ENCODE results near the gene SOCS4. TPM values are rescaled to one million over a fixed set of nuclear protein-coding genes. Genes with fewer than 3 reads are reported as not detected.
"Not testable (repeated sequence)": the region's sequence is repeated elsewhere in the genome, so short reads cannot be mapped to it uniquely, and the experiment has no call there.

SOCS4 gene
- total RNA-seq, 2 donors from 2014 or later, result 36.5 to 50.9 TPM

DNA sequence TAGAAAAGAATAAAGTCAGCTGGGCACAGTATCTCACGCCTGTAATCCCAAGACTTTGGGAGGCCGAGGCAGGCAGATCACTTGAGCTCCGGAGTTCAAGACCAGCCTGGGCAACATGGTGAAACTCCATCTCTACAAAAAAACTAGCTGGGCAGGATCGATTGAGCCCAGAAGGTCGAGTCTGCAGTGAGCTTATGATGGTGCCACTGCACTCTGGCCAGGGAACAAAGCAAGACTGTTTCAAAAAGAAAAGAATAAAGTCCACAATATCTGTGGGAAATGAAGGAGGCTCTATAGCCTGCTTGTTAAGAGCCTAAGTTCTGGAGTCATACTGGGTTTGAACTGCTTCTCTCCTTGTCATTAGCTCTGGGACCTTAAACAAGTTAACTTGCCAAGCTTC, 32.3 kb downstream of the SOCS4 start:
- H3K27me3 Mint-ChIP-seq, result no peaks in the 10 kb centered on the region
- no peaks in the 10 kb centered on the region for H3K9me3 Mint-ChIP-seq
- DNase-seq (ENCODE audit: low spot score) (no peak), ATAC-seq (no peak)
- H3K36me3 Mint-ChIP-seq, result peaks cover 10% of the 10 kb centered on the region
- H3K4me1 Mint-ChIP-seq (ENCODE audit: low read depth in 2 of 2), result peaks cover 15 to 36% of the 10 kb centered on the region in 2 donors
- no peak overlapping the region for H3K27ac Mint-ChIP-seq
- no peak overlapping the region for H3K4me3 Mint-ChIP-seq

DNA sequence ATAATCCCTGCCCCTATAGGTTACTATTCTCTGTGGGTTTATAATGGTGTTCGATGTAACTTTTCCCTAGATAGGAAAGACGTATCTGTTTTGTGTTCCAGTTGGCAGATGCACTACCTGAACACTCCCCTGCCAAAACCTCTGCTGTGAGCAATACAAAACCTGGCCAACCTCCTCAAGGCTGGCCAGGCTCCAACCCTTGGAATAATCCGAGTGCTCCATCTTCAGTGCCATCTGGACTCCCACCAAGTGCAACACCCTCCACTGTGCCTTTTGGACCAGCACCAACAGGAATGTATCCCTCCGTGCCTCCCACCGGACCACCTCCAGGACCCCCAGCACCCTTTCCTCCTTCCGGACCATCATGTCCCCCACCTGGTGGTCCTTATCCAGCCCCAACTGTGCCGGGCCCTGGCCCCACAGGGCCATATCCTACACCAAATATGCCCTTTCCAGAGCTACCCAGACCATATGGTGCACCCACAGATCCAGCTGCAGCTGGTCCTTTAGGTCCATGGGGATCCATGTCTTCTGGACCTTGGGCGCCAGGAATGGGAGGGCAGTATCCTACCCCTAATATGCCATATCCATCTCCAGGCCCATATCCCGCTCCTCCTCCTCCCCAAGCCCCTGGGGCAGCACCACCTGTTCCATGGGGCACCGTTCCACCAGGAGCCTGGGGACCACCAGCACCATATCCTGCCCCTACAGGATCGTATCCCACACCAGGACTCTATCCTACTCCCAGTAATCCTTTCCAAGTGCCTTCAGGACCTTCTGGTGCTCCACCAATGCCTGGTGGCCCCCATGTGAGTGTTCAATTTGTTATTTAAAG, 35.7 kb downstream of the SOCS4 start:
- Mint-ChIP-seq H3K27me3 (no peaks in the 10 kb centered on the region), H3K4me1 (ENCODE audit: low read depth in 2 of 2) (peaks cover 11 to 32% of the 10 kb centered on the region in 2 donors), H3K27ac (peak overlapping the region in 1 of 2 donors; percentile 37), H3K4me3 (no peak overlapping the region), H3K9me3 (no peaks in the 10 kb centered on the region), H3K36me3 (peaks cover 15% of the 10 kb centered on the region)
- DNase-seq (ENCODE audit: low spot score) (no peak), ATAC-seq (no peak)

DNA sequence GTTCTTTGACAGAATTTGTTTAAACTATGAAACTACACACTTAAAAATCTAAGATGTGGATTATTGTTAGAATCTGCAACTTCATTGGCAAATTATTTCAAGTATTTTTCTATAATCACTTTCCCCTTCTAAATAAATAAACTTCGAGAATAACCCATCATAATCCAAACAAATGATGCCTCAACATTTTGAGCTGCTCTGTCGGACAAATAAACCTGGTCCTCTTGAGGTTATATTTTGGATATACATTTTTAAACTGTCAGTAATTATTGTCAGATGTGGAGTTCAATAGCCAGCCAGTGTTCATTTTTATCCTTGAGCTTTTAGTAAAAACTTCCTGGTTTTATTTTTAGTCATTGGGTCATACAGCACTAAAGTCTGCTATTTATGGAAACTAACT, 37.9 kb downstream of the SOCS4 start:
- ATAC-seq; DNase-seq (ENCODE audit: low spot score); H3K27me3 Mint-ChIP-seq; H3K9me3 Mint-ChIP-seq; H3K4me3 Mint-ChIP-seq; H3K27ac Mint-ChIP-seq: not testable (repeated sequence)
- Mint-ChIP-seq H3K36me3 (peaks cover 10% of the 10 kb centered on the region), H3K4me1 (ENCODE audit: low read depth in 2 of 2) (peaks cover 6 to 20% of the 10 kb centered on the region in 2 donors)

DNA sequence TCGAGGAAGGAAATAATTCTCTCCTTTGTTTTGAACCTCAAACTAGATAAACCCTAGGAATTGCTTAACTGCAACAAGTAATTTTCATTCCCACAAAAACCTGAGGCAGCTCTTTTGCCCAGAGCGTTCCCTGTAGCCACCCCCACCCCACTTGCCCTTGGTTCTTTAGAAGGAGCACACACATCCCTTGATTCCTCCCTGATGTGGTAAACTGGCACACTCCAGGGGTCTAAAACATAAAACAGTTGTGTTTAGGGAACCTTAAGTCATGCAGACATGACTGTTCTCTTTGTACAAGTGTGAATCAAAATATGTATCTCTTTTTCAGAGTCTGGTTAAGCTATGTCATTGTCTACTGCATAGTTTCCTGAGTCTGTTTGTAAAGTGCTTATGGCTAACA, 38.4 kb downstream of the SOCS4 start:
- Mint-ChIP-seq H3K27me3 (no peaks in the 10 kb centered on the region), H3K9me3 (no peaks in the 10 kb centered on the region), H3K4me3 (no peak overlapping the region), H3K36me3 (peaks cover 10% of the 10 kb centered on the region), H3K27ac (no peak overlapping the region), H3K4me1 (ENCODE audit: low read depth in 2 of 2) (peaks cover 5 to 20% of the 10 kb centered on the region in 2 donors)
- ATAC-seq, result no peak
- DNase-seq (ENCODE audit: low spot score), result no peak

DNA sequence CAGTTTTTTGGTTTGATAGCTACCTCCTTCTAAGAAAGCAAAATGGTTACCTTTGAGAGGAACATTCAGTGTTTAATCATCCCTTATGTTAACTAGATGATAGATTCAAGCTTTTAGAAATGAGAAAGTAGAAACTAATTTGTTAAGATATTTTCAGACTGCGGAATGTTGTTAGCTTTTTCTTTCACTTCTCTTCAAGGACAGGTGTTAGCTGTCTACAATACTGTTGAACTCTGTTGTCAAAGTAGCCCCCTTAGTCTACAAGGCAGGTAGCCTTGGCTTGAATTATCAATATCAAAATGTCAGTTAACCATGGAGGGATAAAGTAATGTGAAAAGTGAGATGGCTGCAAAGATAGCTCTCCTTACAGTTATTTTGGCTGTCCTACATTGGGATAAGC, 39.2 kb downstream of the SOCS4 start:
- ATAC-seq (no peak), DNase-seq (ENCODE audit: low spot score) (no peak)
- Mint-ChIP-seq H3K27me3 (no peaks in the 10 kb centered on the region), H3K36me3 (peaks cover 10% of the 10 kb centered on the region), H3K27ac (no peak overlapping the region), H3K9me3 (no peaks in the 10 kb centered on the region), H3K4me1 (ENCODE audit: low read depth in 2 of 2) (peaks cover 10 to 16% of the 10 kb centered on the region in 2 donors), H3K4me3 (no peak overlapping the region)

DNA sequence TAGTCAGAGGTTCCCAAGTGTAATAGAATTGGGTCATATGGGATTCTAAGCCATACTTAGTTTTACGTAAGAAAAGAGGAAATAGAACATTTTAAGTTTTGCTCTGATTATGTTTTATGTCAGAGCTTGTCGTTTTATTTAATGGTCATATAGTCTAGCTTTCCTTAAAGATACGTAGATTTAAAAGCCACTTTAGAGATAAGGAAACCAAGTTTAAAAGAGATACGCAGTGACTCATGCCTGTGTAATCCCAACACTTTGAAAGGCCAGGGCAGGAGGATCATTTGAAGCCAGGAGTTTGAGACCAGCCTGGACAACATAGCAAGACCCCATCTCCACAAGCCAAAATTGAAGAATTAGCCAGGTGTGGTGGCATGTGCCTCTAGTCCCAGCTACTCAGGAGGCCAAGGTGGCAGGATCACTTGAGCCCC, 44.0 kb downstream of the SOCS4 start:
- peaks cover 0 to 6% of the 10 kb centered on the region in 2 donors for H3K27me3 Mint-ChIP-seq
- no peak overlapping the region for H3K4me3 Mint-ChIP-seq
- no peak for DNase-seq (ENCODE audit: low spot score)
- H3K9me3 Mint-ChIP-seq, result no peaks in the 10 kb centered on the region
- H3K27ac Mint-ChIP-seq, result peak overlapping the region in 1 of 2 donors; percentile 31
- peaks cover 17 to 34% of the 10 kb centered on the region in 2 donors for H3K4me1 Mint-ChIP-seq (ENCODE audit: low read depth in 2 of 2)
- no peak for ATAC-seq
- no peaks in the 10 kb centered on the region for H3K36me3 Mint-ChIP-seq

DNA sequence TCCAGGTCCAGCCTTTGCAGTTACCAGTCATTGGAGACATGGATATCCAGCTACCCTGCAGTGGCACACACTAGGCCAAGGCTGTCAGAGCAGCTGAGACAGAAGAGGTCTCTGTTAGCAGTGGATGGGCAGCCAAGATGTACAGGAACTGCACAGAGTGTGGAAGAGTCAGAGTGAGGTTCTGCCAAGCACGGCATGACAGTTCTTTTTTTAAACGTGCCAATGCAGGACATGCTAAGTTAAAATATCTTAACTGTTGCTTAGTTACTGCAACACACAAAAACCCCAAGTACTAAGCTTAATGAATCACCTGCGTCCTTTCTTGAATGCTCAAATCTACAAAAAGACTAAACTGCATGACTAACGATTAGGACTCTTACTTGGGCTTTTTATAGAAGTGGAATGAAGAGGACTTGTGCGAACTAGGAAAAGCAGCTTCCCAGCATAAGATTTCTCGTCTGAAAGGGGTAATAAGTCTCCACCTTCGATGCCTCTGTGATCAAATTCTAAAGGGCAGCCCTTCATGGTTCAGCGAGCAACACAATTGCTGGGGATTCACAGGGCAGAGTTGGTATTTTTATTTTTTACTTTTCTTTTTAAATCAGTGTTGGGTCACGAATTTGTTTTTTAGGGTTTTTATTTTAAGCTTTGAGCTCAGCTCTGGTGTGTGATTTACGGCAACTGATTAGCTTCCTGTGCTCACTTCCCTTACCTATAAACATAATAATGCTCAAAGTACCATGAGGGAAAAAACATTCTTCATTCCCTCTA, 45.0 kb downstream of the SOCS4 start:
- DNase-seq (ENCODE audit: low spot score) (no peak), ATAC-seq (peak; percentile 67 to 79)
- H3K4me3 Mint-ChIP-seq, result no peak overlapping the region
- peaks cover 17 to 35% of the 10 kb centered on the region in 2 donors for H3K4me1 Mint-ChIP-seq (ENCODE audit: low read depth in 2 of 2)
- peak overlapping the region in 1 of 2 donors; percentile 31 for H3K27ac Mint-ChIP-seq
- H3K9me3 Mint-ChIP-seq, result no peaks in the 10 kb centered on the region
- H3K36me3 Mint-ChIP-seq, result no peaks in the 10 kb centered on the region
- H3K27me3 Mint-ChIP-seq, result peaks cover 0 to 7% of the 10 kb centered on the region in 2 donors

DNA sequence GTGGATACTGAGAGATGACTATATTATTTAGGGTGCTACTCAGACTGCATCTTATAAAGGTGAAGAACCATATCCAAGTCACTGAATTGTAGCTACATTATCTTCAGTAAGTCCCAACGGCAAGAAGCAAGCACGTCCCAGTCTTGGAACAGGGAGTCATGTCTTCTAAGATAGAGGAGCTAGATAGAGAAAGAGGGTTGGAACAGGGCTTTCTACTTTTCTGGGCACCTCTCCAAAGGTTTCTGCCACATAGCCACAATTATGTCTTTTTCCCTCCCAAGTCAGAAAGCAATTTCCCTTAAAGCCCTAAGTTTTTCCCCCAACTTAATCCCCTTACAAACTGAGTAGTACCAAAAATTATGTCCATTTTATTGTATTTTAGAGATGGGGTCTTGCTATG, 46.8 kb downstream of the SOCS4 start:
- no peak for DNase-seq (ENCODE audit: low spot score)
- no peak for ATAC-seq
- no peaks in the 10 kb centered on the region for H3K9me3 Mint-ChIP-seq
- peaks cover 17 to 35% of the 10 kb centered on the region in 2 donors for H3K4me1 Mint-ChIP-seq (ENCODE audit: low read depth in 2 of 2)
- H3K4me3 Mint-ChIP-seq, result no peak overlapping the region
- H3K36me3 Mint-ChIP-seq, result no peaks in the 10 kb centered on the region
- peaks cover 0 to 7% of the 10 kb centered on the region in 2 donors for H3K27me3 Mint-ChIP-seq
- peak overlapping the region in 1 of 2 donors; percentile 29 for H3K27ac Mint-ChIP-seq

DNA sequence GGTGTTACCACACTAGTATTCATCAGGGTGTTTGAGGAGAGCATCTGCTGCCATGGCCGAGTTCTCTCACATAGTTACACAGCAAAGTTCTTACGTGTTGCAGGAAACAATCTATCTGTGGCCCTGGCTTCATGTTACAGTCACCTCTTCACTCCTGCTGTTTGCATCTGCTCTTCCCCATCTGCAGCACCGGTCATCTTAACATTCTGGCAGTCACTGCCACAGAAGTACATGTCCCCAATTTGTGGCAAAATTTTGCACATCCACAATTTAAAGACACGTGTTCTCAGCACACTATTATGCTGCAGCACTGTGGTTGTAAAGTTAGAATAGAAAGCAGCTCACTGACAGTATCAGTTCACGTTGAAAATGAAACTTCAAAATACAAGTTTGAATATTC, 47.6 kb downstream of the SOCS4 start:
- Mint-ChIP-seq H3K27ac (peak overlapping the region; percentile 17 to 29), H3K9me3 (no peaks in the 10 kb centered on the region), H3K4me3 (peak overlapping the region; percentile 75), H3K4me1 (ENCODE audit: low read depth in 2 of 2) (peaks cover 17 to 35% of the 10 kb centered on the region in 2 donors), H3K36me3 (no peaks in the 10 kb centered on the region), H3K27me3 (peaks cover 0 to 7% of the 10 kb centered on the region in 2 donors)
- peak in 1 of 2 donors; percentile 52 for ATAC-seq
- no peak for DNase-seq (ENCODE audit: low spot score)

DNA sequence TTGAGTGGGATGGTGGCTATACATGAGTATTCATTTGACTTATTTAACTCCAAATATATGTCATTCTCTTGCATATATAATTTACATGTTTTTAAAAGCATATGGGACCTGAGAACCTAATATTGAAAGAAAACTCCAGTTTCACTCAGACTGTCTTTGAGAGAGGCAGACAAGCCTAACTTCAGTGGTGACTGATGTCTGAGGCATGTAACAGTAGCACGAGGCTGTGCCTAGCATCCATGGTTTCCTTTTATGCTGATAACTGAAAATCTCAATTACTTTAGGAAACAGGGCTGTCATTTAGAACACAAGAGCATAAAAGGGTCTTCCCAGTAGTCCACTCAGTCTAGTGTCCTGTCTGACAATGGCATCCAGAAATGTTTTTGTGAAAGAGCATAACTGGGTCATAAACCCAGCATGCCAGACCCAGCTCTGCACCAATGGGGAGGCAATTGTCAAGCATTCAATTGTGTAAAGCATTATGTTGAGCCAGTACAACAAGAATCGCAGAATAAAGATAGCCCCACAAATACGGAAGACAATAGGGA, 48.7 kb downstream of the SOCS4 start:
- H3K4me1 Mint-ChIP-seq (ENCODE audit: low read depth in 2 of 2), result peaks cover 17 to 35% of the 10 kb centered on the region in 2 donors
- peak overlapping the region; percentile 75 for H3K4me3 Mint-ChIP-seq
- H3K27ac Mint-ChIP-seq, result peak overlapping the region in 1 of 2 donors; percentile 29
- DNase-seq (ENCODE audit: low spot score) (no peak), ATAC-seq (no peak)
- H3K27me3 Mint-ChIP-seq, result peaks cover 0 to 7% of the 10 kb centered on the region in 2 donors
- H3K9me3 Mint-ChIP-seq, result no peaks in the 10 kb centered on the region
- H3K36me3 Mint-ChIP-seq, result no peaks in the 10 kb centered on the region

DNA sequence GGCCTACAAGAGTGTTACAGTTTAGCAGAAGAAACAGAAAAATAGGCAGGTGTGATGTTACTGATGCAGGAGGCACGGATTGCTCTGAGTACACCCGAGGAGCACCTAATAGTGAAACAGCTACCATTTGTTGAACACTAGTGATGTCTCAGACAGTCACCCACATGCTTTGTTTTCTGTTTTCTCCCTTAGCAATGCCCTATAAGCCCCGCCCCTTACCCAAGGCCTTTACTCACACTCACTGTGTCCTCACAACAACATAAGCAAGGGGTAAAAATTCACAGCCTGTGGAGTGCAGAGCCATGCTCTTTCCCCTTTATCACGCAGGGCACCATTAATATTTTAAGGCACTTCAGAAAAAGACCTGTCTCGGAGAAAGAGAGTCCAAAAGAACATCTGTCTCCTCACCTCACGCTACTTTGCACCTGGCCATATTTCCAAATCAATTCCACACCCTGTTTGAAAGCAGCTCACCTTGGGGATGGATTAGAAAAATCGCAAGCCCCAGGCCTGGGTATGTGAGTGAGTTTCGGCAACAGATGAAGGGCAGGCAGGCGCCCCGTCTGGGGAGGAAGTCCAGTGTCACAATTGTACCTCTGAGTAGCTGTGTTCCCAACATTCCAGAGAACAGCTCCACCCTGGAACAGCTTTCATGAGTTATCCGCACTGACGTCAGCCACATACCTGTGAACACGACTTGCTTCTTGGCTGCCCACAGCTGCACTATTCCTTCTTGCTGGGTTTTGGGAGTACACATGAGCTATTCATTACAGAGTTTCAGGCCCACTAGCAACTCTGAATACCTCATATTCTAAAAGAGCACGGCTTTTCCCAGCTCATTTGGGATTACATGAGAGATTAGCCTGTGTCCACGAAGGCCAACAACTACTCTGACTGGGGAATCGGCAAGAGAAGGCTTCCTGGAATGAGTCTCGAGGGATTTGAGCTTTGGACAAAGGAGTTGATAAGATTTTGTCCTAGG, 50.4 kb downstream of the SOCS4 start:
- Mint-ChIP-seq H3K36me3 (no peaks in the 10 kb centered on the region), H3K27me3 (peaks cover 0 to 7% of the 10 kb centered on the region in 2 donors), H3K4me1 (ENCODE audit: low read depth in 2 of 2) (peaks cover 8 to 19% of the 10 kb centered on the region in 2 donors), H3K9me3 (no peaks in the 10 kb centered on the region), H3K27ac (no peak overlapping the region), H3K4me3 (no peak overlapping the region)
- ATAC-seq, result peak in 1 of 2 donors; percentile 55
- no peak for DNase-seq (ENCODE audit: low spot score)

DNA sequence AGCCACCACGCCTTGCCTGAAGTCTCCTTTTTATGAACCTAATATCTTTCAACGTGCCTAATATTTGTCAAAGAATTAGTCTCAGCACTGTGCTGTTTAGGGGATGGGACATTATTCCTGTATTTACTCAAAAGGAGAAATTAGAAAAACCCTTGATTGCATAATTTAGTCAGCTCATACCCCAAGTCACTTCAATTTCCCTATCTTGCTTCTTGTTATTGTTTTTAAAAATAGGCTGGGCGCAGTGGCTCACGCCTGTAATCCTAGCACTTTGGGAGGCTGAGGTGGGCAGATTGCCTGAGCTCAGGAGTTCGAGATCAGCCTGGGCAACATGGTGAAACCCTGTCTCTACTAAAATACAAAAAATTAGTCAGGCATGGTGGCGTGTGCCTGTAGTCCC, 52.9 kb downstream of the SOCS4 start:
- not testable (repeated sequence) for H3K36me3 Mint-ChIP-seq; H3K27ac Mint-ChIP-seq; H3K4me1 Mint-ChIP-seq (ENCODE audit: low read depth in 2 of 2); DNase-seq (ENCODE audit: low spot score); H3K4me3 Mint-ChIP-seq; H3K9me3 Mint-ChIP-seq; ATAC-seq; H3K27me3 Mint-ChIP-seq

Measured in natural killer cell treated with Interleukin-12 subunit alpha and Interleukin-12 subunit beta and Interleukin-15 and Interleukin-18, amount 100 ng/mL, for 72 hours (primary cell).